ENCODE measurements around the gene SSUH2. TPM values are rescaled to one million over a fixed set of nuclear protein-coding genes. Genes with fewer than 3 reads are reported as not detected.

The SSUH2 gene
- total RNA-seq, 1 donor from 2014 or later, result 0.57 TPM

GRCh38 chr3:8640223-8640622 lies 4.4 kb downstream of the SSUH2 start:
- DNase-seq (ENCODE audit: low spot score, unreplicated experiment), result no peak
- TF ChIP-seq, protein P1, sequence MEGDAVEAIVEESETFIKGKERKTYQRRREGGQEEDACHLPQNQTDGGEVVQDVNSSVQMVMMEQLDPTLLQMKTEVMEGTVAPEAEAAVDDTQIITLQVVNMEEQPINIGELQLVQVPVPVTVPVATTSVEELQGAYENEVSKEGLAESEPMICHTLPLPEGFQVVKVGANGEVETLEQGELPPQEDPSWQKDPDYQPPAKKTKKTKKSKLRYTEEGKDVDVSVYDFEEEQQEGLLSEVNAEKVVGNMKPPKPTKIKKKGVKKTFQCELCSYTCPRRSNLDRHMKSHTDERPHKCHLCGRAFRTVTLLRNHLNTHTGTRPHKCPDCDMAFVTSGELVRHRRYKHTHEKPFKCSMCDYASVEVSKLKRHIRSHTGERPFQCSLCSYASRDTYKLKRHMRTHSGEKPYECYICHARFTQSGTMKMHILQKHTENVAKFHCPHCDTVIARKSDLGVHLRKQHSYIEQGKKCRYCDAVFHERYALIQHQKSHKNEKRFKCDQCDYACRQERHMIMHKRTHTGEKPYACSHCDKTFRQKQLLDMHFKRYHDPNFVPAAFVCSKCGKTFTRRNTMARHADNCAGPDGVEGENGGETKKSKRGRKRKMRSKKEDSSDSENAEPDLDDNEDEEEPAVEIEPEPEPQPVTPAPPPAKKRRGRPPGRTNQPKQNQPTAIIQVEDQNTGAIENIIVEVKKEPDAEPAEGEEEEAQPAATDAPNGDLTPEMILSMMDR (IDR thresholded peaks at IDR 0.05; ENCODE audit: unreplicated experiment), result no peak
- H3K4me3 Mint-ChIP-seq (ENCODE audit: low read depth), result no peak overlapping the region
- peaks cover 30% of the 10 kb centered on the region for H3K4me1 Mint-ChIP-seq (ENCODE audit: low read depth)
- peaks cover 29% of the 10 kb centered on the region for H3K27me3 Mint-ChIP-seq
- H3K27ac Mint-ChIP-seq, result no peak overlapping the region
- H3K36me3 Mint-ChIP-seq (ENCODE audit: insufficient read depth), result peaks cover 1% of the 10 kb centered on the region
- peaks cover 3% of the 10 kb centered on the region for H3K9me3 Mint-ChIP-seq (ENCODE audit: low read depth)

- Mint-ChIP-seq H3K27me3 (peaks cover 26% of the 10 kb centered on the region), H3K27ac (no peak overlapping the region), H3K4me3 (ENCODE audit: low read depth) (no peak overlapping the region), H3K9me3 (ENCODE audit: low read depth) (peaks cover 3% of the 10 kb centered on the region), H3K4me1 (ENCODE audit: low read depth) (peaks cover 30% of the 10 kb centered on the region), H3K36me3 (ENCODE audit: insufficient read depth) (peaks cover 1% of the 10 kb centered on the region)
- DNase-seq (ENCODE audit: low spot score, unreplicated experiment), result no peak
- TF ChIP-seq, protein P1 (IDR thresholded peaks at IDR 0.05; ENCODE audit: unreplicated experiment), result no peak
Measured at GRCh38 chr3:8639659-8640000, 5.0 kb downstream of the SSUH2 start.

DNA sequence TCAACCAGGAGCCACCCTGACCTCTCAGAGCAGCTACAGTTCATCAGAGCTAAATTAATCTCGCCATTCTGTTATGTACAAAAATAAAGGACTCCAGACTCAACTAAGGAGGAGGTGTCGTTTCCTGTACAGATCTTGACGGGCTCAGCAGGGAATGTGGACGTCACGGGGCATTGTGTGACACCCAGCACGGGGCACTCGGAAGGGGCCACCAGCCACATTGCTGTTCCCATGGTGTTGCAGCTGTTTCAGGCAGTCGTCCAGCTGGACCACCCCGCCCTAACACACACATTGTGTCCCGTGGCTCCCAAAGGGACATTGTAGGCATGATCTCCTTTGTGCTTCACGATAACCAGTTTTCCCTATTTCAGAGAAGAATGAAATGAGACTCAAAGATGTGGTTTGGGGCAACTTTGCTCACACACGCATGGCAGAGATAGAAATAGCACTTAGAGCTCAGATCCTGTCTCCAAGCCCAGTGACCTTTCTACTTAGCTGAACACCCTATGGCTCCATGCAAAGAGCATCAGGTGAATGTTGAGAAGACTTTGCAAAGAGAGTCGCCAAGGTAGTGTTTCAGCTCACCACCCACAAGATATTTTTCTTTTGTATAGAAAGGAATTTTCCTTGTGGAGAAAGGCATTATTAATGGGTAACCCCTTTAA lies 5.5 kb downstream of the SSUH2 start:
- peaks cover 1% of the 10 kb centered on the region for H3K36me3 Mint-ChIP-seq (ENCODE audit: insufficient read depth)
- H3K27ac Mint-ChIP-seq, result no peak overlapping the region
- peaks cover 21% of the 10 kb centered on the region for H3K27me3 Mint-ChIP-seq
- H3K4me1 Mint-ChIP-seq (ENCODE audit: low read depth), result peaks cover 30% of the 10 kb centered on the region
- no peak for DNase-seq (ENCODE audit: low spot score, unreplicated experiment)
- TF ChIP-seq, protein P1 (IDR thresholded peaks at IDR 0.05; ENCODE audit: unreplicated experiment), result no peak
- no peak overlapping the region for H3K4me3 Mint-ChIP-seq (ENCODE audit: low read depth)
- H3K9me3 Mint-ChIP-seq (ENCODE audit: low read depth), result peaks cover 3% of the 10 kb centered on the region

DNA sequence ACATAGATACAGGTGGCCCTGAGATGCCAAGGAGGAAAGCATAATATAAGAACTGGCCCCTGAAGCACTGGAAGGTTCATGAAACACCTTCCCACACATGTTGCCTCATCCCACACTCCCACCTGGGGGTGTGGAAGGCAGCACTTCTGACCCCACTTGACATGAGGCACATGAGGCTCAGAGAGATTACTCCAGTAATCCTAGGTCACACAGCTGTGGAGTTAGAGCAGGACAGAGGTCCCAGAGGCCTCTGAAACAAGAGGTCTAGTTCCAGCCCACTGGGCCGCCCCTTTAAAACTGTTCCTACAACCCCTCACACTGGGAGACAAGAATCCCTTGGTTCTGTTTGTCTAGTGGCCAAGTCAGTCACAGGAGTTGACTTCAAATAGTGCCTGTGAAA lies 7.2 kb downstream of the SSUH2 start:
- no peak for DNase-seq (ENCODE audit: low spot score, unreplicated experiment)
- H3K4me1 Mint-ChIP-seq (ENCODE audit: low read depth), result peaks cover 26% of the 10 kb centered on the region
- H3K27me3 Mint-ChIP-seq, result peaks cover 29% of the 10 kb centered on the region
- TF ChIP-seq, protein P1 (IDR thresholded peaks at IDR 0.05; ENCODE audit: unreplicated experiment), result no peak
- H3K27ac Mint-ChIP-seq, result no peak overlapping the region
- H3K36me3 Mint-ChIP-seq (ENCODE audit: insufficient read depth), result peaks cover 1% of the 10 kb centered on the region
- H3K9me3 Mint-ChIP-seq (ENCODE audit: low read depth), result peaks cover 3% of the 10 kb centered on the region
- no peak overlapping the region for H3K4me3 Mint-ChIP-seq (ENCODE audit: low read depth)

GRCh38 chr3:8635631-8636030 lies 9.0 kb downstream of the SSUH2 start:
- no peak overlapping the region for H3K4me3 Mint-ChIP-seq (ENCODE audit: low read depth)
- peaks cover 27% of the 10 kb centered on the region for H3K4me1 Mint-ChIP-seq (ENCODE audit: low read depth)
- no peak overlapping the region for H3K27ac Mint-ChIP-seq
- H3K36me3 Mint-ChIP-seq (ENCODE audit: insufficient read depth), result peaks cover 1% of the 10 kb centered on the region
- no peak for DNase-seq (ENCODE audit: low spot score, unreplicated experiment)
- peaks cover 3% of the 10 kb centered on the region for H3K9me3 Mint-ChIP-seq (ENCODE audit: low read depth)
- H3K27me3 Mint-ChIP-seq, result peaks cover 40% of the 10 kb centered on the region
- TF ChIP-seq, protein P1 (IDR thresholded peaks at IDR 0.05; ENCODE audit: unreplicated experiment), result peak; percentile 20

Measured in progenitor cell of endocrine pancreas (in vitro differentiated cells).